Kidney (tissue), 14 donors: ENCODE data around the gene MAN2A2. TPM values are rescaled to one million over a fixed set of nuclear protein-coding genes. Genes with fewer than 3 reads are reported as not detected.
A peak's percentile ranks its signal among the peaks of the same experiment; 100 is the strongest.

Experiments used
- DNase-seq, 5 donors: peaks; one replicate each; pipeline ENCODE4 v3.0.0-alpha.2; 2013 to 2020
- FAIRE-seq: peaks from 2 replicates; lab custom pipeline; 2012; peaks lifted over from hg19 to GRCh38; lab: Jason Lieb, UNC
- H3K27ac ChIP-seq, 2 donors: one replicate each; pipeline ENCODE4 v1.7.0; 2013; ENCODE audit warnings: low read depth in 2 of 2, low read length in 2 of 2, inconsistent platforms in 1 of 2
- H3K27me3 ChIP-seq: one replicate; pipeline ENCODE4 v1.7.1; 2013; ENCODE audit warnings: low read length, inconsistent platforms; ENCODE audit not compliant: control insufficient read depth, insufficient read depth
- H3K36me3 ChIP-seq, 3 donors: one replicate each; pipeline versions ENCODE4 v1.7.0 to v1.7.1; 2013; ENCODE audit warnings: low read length in 3 of 3, control low read depth in 1 of 3, inconsistent platforms in 1 of 3; ENCODE audit not compliant: insufficient read depth in 3 of 3, control insufficient read depth in 2 of 3
- H3K4me1 ChIP-seq, 3 donors: one replicate each; pipeline versions ENCODE4 v1.7.0 to v1.7.1; 2013; ENCODE audit warnings: low read length in 3 of 3, inconsistent platforms in 1 of 3, low read depth in 1 of 3; ENCODE audit not compliant: control insufficient read depth in 2 of 3, insufficient read depth in 2 of 3
- H3K4me3 ChIP-seq, 3 donors: one replicate each; pipeline versions ENCODE4 v1.7.0 to v1.8.1; 2013; ENCODE audit warnings: low read length in 3 of 3, control low read depth in 1 of 3, inconsistent platforms in 1 of 3
- H3K9ac ChIP-seq, 3 donors: one replicate each; pipeline versions ENCODE4 v1.7.0 to v1.7.1; 2013; ENCODE audit warnings: low read length in 3 of 3, control low read depth in 1 of 3, inconsistent platforms in 1 of 3
- H3K9me3 ChIP-seq, 3 donors: one replicate each; pipeline versions ENCODE4 v1.7.0 to v1.7.1; 2013; ENCODE audit warnings: low read length in 3 of 3, control low read depth in 1 of 3, inconsistent platforms in 1 of 3; ENCODE audit not compliant: control insufficient read depth in 2 of 3, insufficient read depth in 1 of 3
- intact Hi-C: fragments of 100-400 bp; cut with DNase I; formaldehyde crosslinking; loops from one replicate; pipeline ENCODE4 v1.11.1; 2022
- polyA plus RNA-seq: library from polyadenylated mRNA; stranded (reverse); fragments of 350-450 nt; fragmentation: Illumina TruSeq; extraction: RNeasy Lipid Tissue Mini Kit (QIAGEN cat#74804); gene quantifications from one replicate; pipeline ENCODE4 v1.2.3, GENCODE V29; 2014; ENCODE audit warnings: low read depth, low replicate concordance; ENCODE audit not compliant: insufficient read depth
- total RNA-seq: library from RNA; stranded (reverse); fragmentation: NEBNext Ultra II Directional; extraction: Animal tissue kit (Norgen Biotek cat#: 25700); gene quantifications from one replicate; pipeline ENCODE4 v1.2.1, GENCODE V29; 2021
- TF ChIP-seq, protein P1 (sequence below): IDR thresholded peaks from 3 replicates; pipeline ENCODE4 v1.5.1; 2012; ENCODE audit warnings: mild to moderate bottlenecking, moderate library complexity, borderline replicate concordance; ENCODE audit not compliant: insufficient read depth; ENCODE audit errors: extremely low read depth
- donor health status: control.
- donor health status: control.
- donor health status: control.
- donor health status: control.
- donor health status: control.
- donor health status: DM: yes; HTN: yes; CAD: no.
- donor health status: Normal renal cell carcinoma (clear cell type).

The MAN2A2 gene
- total and polyA plus RNA-seq, 2 donors from 2014 or later, result 11.4 to 56.3 TPM

DNA sequence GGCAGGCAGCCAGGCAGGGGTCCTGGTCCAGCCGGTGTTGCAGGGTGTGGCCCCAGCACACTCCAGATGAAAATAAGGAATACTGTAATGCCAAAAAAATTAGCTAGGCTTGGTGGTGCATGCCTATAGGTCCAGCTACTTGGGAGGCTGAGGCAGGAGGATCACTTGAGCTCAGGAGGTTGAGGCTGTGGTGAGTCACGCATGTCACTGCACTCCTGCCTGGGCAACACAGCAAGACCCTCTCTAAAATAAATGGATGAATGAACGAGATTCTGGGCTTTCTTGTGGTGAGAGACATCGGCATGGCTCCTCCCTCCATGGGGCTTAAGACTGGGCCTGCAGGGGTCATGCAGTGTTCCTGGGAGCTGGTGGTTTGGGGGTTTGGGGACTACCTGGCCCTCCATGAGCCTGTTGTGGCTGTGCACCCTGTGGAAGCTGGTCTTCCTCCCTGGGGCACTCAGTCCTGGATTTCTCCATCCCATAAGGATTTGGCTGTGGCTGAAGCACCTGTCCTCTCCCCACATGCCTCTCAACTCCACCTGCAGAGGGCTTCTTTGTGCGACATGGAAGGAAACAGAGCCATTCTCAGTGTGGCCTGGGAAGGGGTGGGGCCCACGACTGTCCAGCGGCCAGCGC lies 44.0 kb downstream of the MAN2A2 start:
- Histone ChIP-seq H3K36me3 (peaks cover 0 to 42% (median 39%) of the 10 kb centered on the region in 3 donors), H3K27me3 (no peaks in the 10 kb centered on the region), H3K4me3 (no peak overlapping the region), H3K27ac (no peak overlapping the region), H3K9me3 (no peaks in the 10 kb centered on the region), H3K4me1 (no peaks in the 10 kb centered on the region), H3K9ac (no peak overlapping the region)
- TF ChIP-seq, protein P1, sequence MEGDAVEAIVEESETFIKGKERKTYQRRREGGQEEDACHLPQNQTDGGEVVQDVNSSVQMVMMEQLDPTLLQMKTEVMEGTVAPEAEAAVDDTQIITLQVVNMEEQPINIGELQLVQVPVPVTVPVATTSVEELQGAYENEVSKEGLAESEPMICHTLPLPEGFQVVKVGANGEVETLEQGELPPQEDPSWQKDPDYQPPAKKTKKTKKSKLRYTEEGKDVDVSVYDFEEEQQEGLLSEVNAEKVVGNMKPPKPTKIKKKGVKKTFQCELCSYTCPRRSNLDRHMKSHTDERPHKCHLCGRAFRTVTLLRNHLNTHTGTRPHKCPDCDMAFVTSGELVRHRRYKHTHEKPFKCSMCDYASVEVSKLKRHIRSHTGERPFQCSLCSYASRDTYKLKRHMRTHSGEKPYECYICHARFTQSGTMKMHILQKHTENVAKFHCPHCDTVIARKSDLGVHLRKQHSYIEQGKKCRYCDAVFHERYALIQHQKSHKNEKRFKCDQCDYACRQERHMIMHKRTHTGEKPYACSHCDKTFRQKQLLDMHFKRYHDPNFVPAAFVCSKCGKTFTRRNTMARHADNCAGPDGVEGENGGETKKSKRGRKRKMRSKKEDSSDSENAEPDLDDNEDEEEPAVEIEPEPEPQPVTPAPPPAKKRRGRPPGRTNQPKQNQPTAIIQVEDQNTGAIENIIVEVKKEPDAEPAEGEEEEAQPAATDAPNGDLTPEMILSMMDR, result no peak
- DNase-seq (peak in 1 of 5 donors; percentile 45), FAIRE-seq (no peak)
- intact Hi-C loops, result no loop called here

DNA sequence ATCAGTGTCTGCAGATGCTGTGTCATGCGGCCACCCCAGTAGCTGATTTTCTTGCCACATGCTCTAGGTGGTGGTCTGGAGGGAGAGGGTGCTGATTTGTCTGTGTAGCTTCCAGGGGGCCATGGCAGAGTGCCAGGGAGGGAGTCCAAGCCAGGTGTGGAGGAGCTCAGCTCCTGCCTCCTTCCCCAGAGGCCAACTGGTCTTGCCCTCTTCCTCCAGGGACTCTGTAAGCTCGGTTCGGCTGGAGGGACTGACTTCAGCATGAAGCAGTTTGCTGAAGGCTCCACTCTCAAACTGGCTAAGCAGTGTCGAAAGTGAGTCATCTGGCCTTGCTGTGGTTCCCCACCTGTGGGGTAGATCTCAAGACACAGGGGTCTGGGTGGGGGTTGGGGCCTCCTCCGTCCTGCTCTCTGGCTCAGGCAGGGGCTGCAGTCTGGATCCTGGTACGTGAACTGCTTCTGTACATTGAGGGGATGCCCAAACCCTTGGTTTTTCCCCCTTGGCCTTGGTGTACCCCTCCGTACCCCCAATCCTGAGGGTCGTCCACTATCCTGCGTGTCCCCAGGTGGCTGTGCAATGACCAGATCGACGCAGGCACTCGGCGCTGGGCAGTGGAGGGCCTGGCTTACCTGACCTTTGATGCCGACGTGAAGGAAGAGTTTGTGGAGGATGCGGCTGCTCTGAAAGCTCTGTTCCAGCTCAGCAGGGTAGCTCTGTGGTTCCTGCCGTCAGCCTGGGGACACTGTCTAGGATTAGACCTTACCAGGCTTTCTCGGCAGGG lies 44.7 kb downstream of the MAN2A2 start:
- H3K4me3 ChIP-seq, result no peak overlapping the region
- no peak for FAIRE-seq
- H3K27ac ChIP-seq, result no peak overlapping the region
- peak in 1 of 5 donors; percentile 55 for DNase-seq
- H3K9me3 ChIP-seq, result no peaks in the 10 kb centered on the region
- no peaks in the 10 kb centered on the region for H3K4me1 ChIP-seq
- H3K27me3 ChIP-seq, result no peaks in the 10 kb centered on the region
- peaks cover 0 to 37% (median 35%) of the 10 kb centered on the region in 3 donors for H3K36me3 ChIP-seq
- intact Hi-C loops, result no loop called here
- TF ChIP-seq, protein P1, result no peak
- H3K9ac ChIP-seq, result no peak overlapping the region

DNA sequence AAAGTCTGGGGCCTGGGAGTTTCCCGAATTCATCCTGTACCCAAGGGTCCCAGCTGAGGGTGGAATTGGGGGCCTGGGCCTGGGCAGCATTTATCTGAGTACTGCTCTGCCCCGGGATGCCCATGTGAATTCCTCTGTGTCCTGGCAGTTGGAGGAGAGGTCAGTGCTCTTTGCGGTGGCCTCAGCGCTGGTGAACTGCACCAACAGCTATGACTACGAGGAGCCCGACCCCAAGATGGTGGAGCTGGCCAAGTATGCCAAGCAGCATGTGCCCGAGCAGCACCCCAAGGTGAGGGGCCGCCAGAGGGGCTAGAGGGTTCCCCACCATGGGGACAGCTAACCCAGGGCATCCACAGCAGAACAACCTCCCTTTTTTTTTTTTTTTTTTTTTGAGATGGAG lies 45.4 kb downstream of the MAN2A2 start:
- Histone ChIP-seq H3K27me3 (no peaks in the 10 kb centered on the region), H3K9ac (no peak overlapping the region), H3K9me3 (no peaks in the 10 kb centered on the region), H3K27ac (no peak overlapping the region), H3K4me1 (no peaks in the 10 kb centered on the region), H3K36me3 (peaks cover 0 to 31% (median 31%) of the 10 kb centered on the region in 3 donors), H3K4me3 (no peak overlapping the region)
- DNase-seq, result peak in 1 of 5 donors; percentile 66
- FAIRE-seq, result no peak
- intact Hi-C loops, result no loop called here
- TF ChIP-seq, protein P1, result no peak
